IMR-90 (cell line): ENCODE data around the gene MEDAG.

ENCODE experiments used
- CEBPB ChIP-seq: IDR thresholded peaks from 2 replicates; pipeline ENCODE4 v1.6.1; 2012; ENCODE audit warnings: low read depth, low read length, improper control_type of control experiment
- CTCF ChIP-seq: conservative IDR thresholded peaks from 2 replicates; pipeline ENCODE4 v1.5.1; 2012; ENCODE audit warnings: mild to moderate bottlenecking, low read depth, low read length, improper control_type of control experiment
- FOS ChIP-seq: fragments of 150-350 bp; IDR thresholded peaks from 2 replicates; pipeline ENCODE4 v1.6.1; 2016; ENCODE audit warnings: low read depth, low read length
- MAFK ChIP-seq: IDR thresholded peaks from 2 replicates; pipeline ENCODE4 v1.6.1; 2012; ENCODE audit warnings: low read depth, low read length, improper control_type of control experiment
- MAZ ChIP-seq: IDR thresholded peaks from 2 replicates; pipeline ENCODE4 v1.6.1; 2012; ENCODE audit warnings: low read depth, mild to moderate bottlenecking, low read length, improper control_type of control experiment, moderate library complexity, borderline replicate concordance
- MXI1 ChIP-seq: IDR thresholded peaks from 2 replicates; pipeline ENCODE4 v1.6.1; 2012; ENCODE audit warnings: low read depth, mild to moderate bottlenecking, low read length, moderate library complexity, borderline replicate concordance
- NFE2L2 ChIP-seq: fragments of 150-350 bp; IDR thresholded peaks from 2 replicates; pipeline ENCODE4 v1.6.1; 2016; ENCODE audit warnings: low read depth, mild to moderate bottlenecking, low read length
- POLR2A ChIP-seq: IDR thresholded peaks from 2 replicates; pipeline ENCODE4 v1.6.1; 2012; ENCODE audit warnings: mild to moderate bottlenecking, low read depth, low read length
- RAD21 ChIP-seq: IDR thresholded peaks from 2 replicates; pipeline ENCODE4 v1.6.1; 2012; ENCODE audit warnings: low read length, improper control_type of control experiment
- RCOR1 ChIP-seq: IDR thresholded peaks from 2 replicates; pipeline ENCODE4 v1.6.1; 2012; ENCODE audit warnings: mild to moderate bottlenecking, low read length, improper control_type of control experiment; ENCODE audit not compliant: insufficient replicate concordance
- RFX5 ChIP-seq: IDR thresholded peaks from 2 replicates; pipeline ENCODE4 v1.8.0; 2012; ENCODE audit warnings: low read depth, mild to moderate bottlenecking, low read length, moderate library complexity
- SMC3 ChIP-seq: fragments of 150-350 bp; IDR thresholded peaks from 2 replicates; pipeline ENCODE4 v1.6.1; 2016; ENCODE audit warnings: low read depth, mild to moderate bottlenecking, antibody characterized with exemption, low read length, moderate library complexity
- USF2 ChIP-seq: fragments of 150-350 bp; IDR thresholded peaks from 2 replicates; pipeline ENCODE4 v1.6.1; 2017; ENCODE audit warnings: mild to moderate bottlenecking, antibody characterized with exemption, low read length, low read depth

GRCh38 chr13:30877335-30877734 is 28.7 kb upstream of the MEDAG start:
- no peak for TF ChIP-seq POLR2A
- TF ChIP-seq CTCF: no peak
- TF ChIP-seq RFX5: no peak
- no peak for TF ChIP-seq SMC3
- no peak for TF ChIP-seq RAD21
- no peak for TF ChIP-seq FOS
- TF ChIP-seq MAZ: no peak
- TF ChIP-seq MXI1: peak; percentile 48; the same call in 1 of the 2 replicates
- no peak for TF ChIP-seq RCOR1
- TF ChIP-seq USF2: no peak
- TF ChIP-seq NFE2L2: no peak
- TF ChIP-seq CEBPB: no peak
- no peak for TF ChIP-seq MAFK
